DMS153 treated with DMSO at 0.1 percent for 48 hours (cell line): ENCODE measurements around the gene TMEM245.
"Not testable (repeated sequence)": the region's sequence is repeated elsewhere in the genome, so short reads cannot be mapped to it uniquely, and the experiment has no call there.

Experiments used
- DNase-seq: peaks from one replicate; lab custom pipeline; 2025; ENCODE audit not compliant: unreplicated experiment; lab: John Stamatoyannopoulos, UW

TMEM245 gene

DNA sequence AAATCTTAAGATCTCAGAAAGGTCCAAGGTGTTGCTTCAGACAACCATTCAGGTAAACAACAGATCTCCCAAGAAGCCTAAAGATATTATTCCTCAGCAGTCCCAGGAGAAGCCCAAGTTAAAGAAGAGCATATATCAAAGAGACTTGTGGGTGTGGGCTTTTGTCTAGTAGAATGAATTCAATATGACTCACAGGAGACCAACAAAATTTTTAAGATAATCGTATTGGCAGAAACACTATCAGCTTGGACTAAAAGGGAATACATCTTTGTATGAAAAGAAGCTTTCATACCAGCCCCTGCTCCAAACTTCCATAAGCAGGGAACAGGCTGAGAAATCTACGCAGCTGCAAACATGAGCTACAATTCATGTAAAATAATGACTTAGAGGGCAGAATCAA lies 116.6 kb downstream of the TMEM245 start:
- no peak for DNase-seq

DNA sequence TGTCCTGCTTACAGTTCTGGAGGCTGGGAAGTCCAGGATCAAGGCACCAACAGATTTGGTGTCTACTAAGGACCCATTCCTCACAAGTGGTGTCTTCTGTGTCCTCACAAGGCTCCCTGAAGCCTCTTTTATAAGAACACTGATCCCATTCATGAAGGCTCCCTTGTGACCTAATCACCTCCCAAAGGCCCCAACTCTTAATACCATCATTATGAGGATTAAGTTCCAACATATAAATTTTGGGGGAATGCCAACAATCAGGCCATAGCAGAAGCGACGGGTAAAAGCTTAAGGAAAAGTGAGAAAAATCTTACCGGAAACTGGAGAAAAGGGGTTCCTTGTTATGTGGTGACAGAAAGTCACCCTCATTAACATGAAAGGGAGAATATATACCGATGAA lies 117.6 kb downstream of the TMEM245 start:
- no peak for DNase-seq

DNA sequence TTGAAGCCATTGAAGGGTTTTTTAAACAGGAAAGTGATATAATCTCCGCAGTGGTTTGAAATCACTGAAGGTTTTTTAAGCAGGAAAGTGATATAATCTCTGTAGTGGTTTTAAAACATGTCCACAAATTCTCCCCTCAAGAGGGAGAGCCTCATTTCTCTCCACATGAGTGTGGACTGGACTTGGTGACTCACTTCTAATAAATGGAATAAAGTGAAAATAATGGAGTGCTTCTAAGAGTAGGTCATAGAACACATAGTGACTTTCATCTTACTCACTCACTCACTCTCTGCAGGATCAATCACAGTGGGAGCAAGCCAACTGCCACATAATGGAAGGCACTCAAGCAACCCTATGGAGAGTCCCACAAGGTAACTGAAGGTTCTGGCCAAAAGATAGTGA lies 118.5 kb downstream of the TMEM245 start:
- DNase-seq, result no peak

DNA sequence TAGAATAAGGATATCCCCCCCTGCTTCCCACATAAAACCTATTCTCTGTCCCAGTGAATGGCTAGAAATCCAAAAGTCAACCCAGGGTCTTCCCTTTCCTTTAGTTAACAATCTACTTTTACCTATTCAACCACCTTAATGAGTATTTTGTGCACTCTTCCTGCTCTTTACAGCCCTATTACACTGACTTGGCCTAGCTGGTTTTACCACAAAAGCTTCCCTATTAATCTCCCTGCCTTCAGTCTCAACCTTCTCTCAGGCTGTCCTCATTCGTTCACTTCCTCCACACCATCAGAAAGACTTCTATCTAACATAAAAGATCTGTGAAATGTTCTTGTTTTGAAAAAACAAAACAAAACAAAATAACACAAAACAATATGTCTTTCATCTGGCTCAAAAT lies 122.6 kb downstream of the TMEM245 start:
- DNase-seq, result peak; percentile 15

DNA sequence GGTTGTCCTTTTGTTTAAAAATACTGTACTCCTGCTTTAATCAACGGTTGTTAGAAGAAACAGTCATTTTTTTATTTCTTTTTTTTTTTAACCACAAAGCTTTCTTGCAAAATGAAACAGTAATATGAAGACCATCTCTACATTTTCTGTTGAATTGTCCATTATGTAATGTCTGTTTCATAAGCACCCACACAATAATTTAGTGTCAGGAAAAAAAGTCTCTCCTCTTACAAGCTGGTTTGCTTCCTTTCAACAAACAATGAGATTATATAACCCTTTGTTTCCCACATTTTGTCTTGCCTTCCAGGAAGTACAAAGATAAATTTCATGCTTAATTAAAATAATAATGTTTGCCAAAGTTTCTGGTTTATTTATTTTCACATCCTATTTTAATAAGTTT lies 123.1 kb downstream of the TMEM245 start:
- no peak for DNase-seq

DNA sequence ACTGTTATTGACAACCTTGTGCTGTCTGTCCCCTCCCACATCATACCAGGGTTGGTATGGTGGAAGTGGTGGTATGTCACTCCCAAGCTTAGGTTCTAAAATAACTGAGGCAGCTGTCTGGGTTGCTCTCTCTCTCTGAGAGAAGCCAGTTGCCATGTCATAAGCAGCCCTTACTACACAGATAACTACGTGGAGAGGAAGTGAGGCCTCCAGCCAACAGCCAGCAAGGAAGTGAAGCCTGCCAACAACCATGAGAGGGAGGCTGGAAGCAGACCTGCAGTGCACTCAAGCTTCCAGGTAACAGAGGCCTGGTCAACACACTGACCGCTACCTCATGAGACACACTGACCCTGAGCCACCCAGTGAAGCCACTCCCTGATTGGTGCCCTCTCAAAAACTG lies 125.1 kb downstream of the TMEM245 start:
- DNase-seq, result no peak

DNA sequence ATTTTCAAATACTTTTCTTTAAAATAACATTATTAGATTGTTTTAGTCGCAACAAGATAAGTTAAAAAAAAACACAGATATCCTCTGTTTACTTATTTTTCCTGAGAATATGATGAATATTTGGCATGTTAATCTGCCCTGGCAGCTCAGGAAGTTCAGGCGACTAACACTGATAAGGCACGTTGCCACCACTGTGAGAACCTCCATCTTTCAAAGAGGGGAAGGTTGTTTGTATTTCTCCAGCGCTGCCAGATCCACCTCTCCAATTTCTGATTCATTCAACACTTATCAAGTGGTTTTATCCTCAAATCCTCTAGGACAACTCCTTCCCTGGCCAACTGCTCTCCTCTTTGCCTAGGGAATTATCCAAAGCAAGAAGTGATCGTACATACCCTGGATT lies 128.3 kb downstream of the TMEM245 start:
- DNase-seq, result no peak

DNA sequence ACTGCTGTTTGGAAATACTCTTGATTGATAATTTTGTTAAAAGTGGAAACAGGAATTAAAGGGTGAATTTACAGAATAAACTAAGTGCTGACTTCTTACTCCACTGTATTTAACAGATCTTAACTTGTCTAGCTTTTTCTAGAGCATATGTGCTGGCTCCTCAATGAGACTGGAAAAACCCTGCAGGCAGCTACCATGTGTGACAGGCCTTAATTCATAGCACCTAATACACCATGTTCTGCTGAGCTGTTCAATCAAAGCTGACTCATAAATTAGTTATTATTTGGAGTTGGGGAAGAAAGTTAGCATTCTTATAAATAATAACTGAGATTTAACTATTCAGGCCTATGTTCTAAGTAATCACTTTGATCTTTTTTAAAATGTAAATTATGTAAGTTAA lies 135.9 kb downstream of the TMEM245 start:
- DNase-seq, result no peak

DNA sequence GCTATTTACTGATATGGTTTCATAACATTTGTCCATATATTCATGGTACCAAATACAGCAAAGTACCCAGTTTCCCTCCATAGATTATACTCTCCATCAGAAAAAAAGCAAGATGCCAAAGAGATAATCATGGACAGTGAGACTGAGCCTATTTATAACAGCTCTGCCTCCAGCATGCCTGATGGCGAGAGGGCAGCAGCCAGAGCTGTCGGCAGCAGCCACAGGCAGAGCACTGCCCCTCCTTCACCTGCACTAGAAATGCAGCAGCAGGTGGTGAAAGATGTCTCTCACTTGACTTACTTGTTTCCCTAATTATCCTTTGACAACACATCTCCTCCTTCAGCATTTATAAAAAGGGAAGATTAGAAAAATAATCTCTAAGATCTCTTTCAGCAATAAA lies 138.9 kb downstream of the TMEM245 start:
- DNase-seq, result no peak

DNA sequence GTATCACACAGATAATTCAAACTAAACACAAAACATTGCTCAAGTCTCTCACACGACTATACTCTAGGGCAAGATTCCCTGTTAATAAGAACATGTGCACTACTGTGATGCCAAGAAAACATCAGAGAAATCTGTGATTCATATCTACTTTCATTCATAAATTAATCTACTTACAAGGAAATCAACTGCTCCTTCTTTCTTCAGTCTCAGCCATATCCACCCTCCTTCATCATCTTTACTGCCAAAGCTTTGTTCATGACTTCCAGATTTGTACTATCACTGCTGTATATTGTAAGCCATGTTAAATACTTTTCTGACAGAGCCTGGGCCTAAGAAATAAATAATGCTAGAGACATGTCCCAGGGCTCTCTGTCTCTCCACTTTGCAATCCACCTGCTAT lies 141.5 kb downstream of the TMEM245 start:
- DNase-seq, result no peak

DNA sequence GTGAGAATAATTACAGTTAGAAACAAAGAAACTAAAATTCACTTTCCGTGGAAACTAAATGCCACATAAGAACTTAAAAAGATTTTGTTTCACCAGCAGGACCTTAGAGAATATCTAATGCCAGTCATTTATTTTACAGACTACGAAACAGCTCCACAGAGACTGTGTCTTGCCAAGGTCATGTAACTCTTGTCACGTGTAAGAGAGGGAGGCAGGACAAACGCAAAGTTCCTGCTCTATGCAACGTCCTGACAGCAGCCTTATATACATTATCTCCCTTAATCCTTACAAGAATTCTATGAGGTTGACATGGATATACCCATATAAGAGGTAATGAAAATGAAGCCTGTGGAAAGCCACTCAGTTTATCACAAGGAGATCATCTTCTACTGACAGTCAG lies 145.9 kb downstream of the TMEM245 start:
- DNase-seq, result no peak

DNA sequence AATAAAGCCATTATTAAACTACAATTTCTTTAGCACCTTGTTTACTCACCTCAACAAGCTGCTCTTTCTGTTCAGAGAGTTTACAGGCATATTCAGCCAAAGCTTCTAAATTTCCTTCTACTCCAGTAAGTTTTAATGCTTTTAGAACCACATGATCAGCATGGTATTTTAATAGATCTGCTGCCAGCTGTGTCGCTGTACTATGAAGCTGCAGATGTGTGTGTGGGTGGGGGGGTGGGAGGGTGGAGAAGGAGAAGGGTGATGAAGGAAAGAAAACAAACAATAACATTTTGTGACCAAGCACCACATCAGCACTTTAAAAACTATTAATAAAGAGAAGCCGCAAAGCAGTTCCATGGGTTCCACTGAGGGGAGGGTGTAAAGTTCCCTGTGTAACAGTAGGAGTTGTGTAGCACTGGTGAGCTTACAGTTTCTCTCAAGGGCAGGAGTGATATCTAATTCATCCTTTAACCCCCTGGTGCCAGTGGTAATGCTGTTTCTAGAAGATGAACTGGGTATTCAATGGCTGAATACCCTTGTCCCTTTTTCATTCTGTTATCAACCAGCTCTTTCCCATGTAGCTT lies 147.0 kb downstream of the TMEM245 start:
- DNase-seq, result no peak

DNA sequence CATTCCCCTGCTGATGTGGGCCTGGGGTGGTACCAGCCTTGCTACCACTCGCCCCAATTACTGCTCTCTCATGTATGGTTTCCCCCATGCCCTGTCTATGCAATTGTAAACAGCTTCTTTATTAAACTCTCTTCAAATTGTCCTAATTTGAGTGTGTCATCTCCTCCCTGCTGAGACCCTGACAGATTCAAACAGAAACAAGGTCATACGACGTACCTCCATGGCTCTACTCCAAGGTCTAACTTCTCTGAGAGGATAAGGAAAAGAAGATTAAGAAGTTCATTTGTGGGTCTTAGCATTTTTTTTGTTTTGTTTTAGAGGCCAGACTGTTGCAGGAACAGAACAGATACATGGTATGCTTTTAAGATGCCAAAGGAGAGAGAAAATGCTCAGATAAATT lies 147.6 kb downstream of the TMEM245 start:
- no peak for DNase-seq

DNA sequence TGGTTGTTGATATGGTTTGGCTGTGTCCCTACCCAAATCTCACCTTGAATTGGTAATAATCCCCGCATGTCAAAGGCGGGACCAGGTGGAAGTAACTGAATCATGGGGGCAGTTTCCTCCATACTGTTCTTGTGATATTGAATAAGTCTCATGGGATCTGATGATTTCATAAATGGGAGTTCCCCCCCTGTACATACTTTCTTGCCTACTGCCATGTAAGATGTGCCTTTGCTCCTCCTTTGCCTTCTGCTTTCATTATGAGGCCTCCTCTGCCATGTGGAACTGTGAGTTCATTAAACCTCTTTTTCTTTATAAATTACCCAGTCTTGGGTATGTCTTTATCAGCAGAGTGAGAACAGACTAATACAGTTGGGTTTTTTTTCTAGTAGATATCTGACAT lies 148.4 kb downstream of the TMEM245 start:
- DNase-seq, result not testable (repeated sequence)

DNA sequence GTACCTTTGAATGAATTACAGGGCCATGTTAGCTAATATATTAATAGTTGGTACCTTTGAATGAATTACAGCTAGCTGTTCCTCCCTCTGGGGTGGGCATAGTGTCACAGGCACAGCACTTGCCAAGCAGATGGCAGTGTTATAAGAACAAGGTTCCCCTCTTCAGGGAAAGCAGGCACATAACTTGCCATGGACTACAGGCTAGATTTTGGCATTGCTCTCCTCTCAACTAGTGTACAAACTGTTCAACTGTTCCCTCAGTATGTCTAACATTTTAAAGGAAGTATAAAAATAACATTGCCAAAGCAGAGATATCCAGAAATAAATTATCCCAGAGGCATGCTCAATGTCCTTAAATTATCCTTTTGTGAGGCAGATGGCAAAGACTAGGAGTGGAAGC lies 151.8 kb downstream of the TMEM245 start:
- DNase-seq, result no peak
